ENCODE results near the gene GPR21. TPM values are rescaled to one million over a fixed set of nuclear protein-coding genes. Genes with fewer than 3 reads are reported as not detected.

GPR21 gene
- total and polyA plus RNA-seq, 2 experiments from 2014 or later = 0.90 TPM; not detected in 1

GRCh38 chr9:123063177-123063598, 29.7 kb downstream of the GPR21 start:
- Histone ChIP-seq H3K4me3 (no peak overlapping the region), H3K27me3 (ENCODE audit: insufficient read depth) (no peaks in the 10 kb centered on the region), H3K27ac (ENCODE audit: low read depth) (no peak overlapping the region), H3K79me2 (replicated peaks; ENCODE audit: insufficient read depth) (no peaks in the 10 kb centered on the region), H3K9me2 (ENCODE audit: insufficient read depth) (no peaks in the 10 kb centered on the region), H3K36me3 (ENCODE audit: insufficient read depth) (peaks cover 19% of the 10 kb centered on the region), H4K20me1 (replicated peaks; ENCODE audit: insufficient read depth) (no peaks in the 10 kb centered on the region; the same call in 1 of the 2 replicates), H3K4me1 (ENCODE audit: insufficient read depth) (peaks cover 10% of the 10 kb centered on the region; the same call in 1 of the 2 replicates), H2AFZ (no peak overlapping the region), H3F3A (replicated peaks; ENCODE audit: low read depth) (no peaks in the 10 kb centered on the region), H3K4me2 (no peak overlapping the region)
- Mint-ChIP-seq H3K9me3 (no peaks in the 10 kb centered on the region), H3K27me3 (ENCODE audit: insufficient read depth, low read depth, poor library complexity) (peaks cover 2% of the 10 kb centered on the region), H3K4me1 (peaks cover 4% of the 10 kb centered on the region), H3K27ac (no peak overlapping the region), H3K4me3 (no peak overlapping the region), H3K36me3 (ENCODE audit: low read depth) (peaks cover 30% of the 10 kb centered on the region)
- ATAC-seq (no peak), DNase-seq (ENCODE audit: low spot score) (no peak)
- TF ChIP-seq EZH2 (IDR thresholded peaks at IDR 0.05; ENCODE audit: low read depth, unreplicated experiment) (no peak), CREB1 (CRISPR knock-in tag; IDR thresholded peaks at IDR 0.05; ENCODE audit: low read depth) (no peak), ZNF331 (CRISPR knock-in tag; IDR thresholded peaks at IDR 0.05; ENCODE audit: low read depth) (no peak), EZH2phosphoT487 (IDR thresholded peaks at IDR 0.05; ENCODE audit: unreplicated experiment) (no peak), REST (IDR thresholded peaks at IDR 0.05; ENCODE audit: unreplicated experiment) (no peak), JUNB (IDR thresholded peaks at IDR 0.05; ENCODE audit: unreplicated experiment) (no peak), POLR2AphosphoS5 (IDR thresholded peaks at IDR 0.05; ENCODE audit: low read depth) (no peak), NANOG (IDR thresholded peaks at IDR 0.05; ENCODE audit: borderline replicate concordance) (no peak)
- TF ChIP-seq, protein P1, sequence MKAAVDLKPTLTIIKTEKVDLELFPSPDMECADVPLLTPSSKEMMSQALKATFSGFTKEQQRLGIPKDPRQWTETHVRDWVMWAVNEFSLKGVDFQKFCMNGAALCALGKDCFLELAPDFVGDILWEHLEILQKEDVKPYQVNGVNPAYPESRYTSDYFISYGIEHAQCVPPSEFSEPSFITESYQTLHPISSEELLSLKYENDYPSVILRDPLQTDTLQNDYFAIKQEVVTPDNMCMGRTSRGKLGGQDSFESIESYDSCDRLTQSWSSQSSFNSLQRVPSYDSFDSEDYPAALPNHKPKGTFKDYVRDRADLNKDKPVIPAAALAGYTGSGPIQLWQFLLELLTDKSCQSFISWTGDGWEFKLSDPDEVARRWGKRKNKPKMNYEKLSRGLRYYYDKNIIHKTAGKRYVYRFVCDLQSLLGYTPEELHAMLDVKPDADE (IDR thresholded peaks at IDR 0.05) = no peak
- TF ChIP-seq, protein P2, sequence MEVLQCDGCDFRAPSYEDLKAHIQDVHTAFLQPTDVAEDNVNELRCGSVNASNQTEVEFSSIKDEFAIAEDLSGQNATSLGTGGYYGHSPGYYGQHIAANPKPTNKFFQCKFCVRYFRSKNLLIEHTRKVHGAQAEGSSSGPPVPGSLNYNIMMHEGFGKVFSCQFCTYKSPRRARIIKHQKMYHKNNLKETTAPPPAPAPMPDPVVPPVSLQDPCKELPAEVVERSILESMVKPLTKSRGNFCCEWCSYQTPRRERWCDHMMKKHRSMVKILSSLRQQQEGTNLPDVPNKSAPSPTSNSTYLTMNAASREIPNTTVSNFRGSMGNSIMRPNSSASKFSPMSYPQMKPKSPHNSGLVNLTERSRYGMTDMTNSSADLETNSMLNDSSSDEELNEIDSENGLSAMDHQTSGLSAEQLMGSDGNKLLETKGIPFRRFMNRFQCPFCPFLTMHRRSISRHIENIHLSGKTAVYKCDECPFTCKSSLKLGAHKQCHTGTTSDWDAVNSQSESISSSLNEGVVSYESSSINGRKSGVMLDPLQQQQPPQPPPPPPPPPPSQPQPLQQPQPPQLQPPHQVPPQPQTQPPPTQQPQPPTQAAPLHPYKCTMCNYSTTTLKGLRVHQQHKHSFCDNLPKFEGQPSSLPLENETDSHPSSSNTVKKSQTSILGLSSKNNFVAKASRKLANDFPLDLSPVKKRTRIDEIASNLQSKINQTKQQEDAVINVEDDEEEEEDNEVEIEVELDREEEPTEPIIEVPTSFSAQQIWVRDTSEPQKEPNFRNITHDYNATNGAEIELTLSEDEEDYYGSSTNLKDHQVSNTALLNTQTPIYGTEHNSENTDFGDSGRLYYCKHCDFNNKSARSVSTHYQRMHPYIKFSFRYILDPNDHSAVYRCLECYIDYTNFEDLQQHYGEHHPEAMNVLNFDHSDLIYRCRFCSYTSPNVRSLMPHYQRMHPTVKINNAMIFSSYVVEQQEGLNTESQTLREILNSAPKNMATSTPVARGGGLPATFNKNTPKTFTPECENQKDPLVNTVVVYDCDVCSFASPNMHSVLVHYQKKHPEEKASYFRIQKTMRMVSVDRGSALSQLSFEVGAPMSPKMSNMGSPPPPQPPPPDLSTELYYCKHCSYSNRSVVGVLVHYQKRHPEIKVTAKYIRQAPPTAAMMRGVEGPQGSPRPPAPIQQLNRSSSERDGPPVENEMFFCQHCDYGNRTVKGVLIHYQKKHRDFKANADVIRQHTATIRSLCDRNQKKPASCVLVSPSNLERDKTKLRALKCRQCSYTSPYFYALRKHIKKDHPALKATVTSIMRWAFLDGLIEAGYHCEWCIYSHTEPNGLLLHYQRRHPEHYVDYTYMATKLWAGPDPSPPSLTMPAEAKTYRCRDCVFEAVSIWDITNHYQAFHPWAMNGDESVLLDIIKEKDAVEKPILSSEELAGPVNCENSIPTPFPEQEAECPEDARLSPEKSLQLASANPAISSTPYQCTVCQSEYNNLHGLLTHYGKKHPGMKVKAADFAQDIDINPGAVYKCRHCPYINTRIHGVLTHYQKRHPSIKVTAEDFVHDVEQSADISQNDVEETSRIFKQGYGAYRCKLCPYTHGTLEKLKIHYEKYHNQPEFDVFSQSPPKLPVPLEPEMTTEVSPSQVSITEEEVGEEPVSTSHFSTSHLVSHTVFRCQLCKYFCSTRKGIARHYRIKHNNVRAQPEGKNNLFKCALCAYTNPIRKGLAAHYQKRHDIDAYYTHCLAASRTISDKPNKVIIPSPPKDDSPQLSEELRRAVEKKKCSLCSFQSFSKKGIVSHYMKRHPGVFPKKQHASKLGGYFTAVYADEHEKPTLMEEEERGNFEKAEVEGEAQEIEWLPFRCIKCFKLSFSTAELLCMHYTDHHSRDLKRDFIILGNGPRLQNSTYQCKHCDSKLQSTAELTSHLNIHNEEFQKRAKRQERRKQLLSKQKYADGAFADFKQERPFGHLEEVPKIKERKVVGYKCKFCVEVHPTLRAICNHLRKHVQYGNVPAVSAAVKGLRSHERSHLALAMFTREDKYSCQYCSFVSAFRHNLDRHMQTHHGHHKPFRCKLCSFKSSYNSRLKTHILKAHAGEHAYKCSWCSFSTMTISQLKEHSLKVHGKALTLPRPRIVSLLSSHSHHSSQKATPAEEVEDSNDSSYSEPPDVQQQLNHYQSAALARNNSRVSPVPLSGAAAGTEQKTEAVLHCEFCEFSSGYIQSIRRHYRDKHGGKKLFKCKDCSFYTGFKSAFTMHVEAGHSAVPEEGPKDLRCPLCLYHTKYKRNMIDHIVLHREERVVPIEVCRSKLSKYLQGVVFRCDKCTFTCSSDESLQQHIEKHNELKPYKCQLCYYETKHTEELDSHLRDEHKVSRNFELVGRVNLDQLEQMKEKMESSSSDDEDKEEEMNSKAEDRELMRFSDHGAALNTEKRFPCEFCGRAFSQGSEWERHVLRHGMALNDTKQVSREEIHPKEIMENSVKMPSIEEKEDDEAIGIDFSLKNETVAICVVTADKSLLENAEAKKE (CRISPR knock-in tag; IDR thresholded peaks at IDR 0.05) = no peak
- TF ChIP-seq, protein P3, sequence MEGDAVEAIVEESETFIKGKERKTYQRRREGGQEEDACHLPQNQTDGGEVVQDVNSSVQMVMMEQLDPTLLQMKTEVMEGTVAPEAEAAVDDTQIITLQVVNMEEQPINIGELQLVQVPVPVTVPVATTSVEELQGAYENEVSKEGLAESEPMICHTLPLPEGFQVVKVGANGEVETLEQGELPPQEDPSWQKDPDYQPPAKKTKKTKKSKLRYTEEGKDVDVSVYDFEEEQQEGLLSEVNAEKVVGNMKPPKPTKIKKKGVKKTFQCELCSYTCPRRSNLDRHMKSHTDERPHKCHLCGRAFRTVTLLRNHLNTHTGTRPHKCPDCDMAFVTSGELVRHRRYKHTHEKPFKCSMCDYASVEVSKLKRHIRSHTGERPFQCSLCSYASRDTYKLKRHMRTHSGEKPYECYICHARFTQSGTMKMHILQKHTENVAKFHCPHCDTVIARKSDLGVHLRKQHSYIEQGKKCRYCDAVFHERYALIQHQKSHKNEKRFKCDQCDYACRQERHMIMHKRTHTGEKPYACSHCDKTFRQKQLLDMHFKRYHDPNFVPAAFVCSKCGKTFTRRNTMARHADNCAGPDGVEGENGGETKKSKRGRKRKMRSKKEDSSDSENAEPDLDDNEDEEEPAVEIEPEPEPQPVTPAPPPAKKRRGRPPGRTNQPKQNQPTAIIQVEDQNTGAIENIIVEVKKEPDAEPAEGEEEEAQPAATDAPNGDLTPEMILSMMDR (conservative IDR thresholded peaks at IDR 0.05; ENCODE audit: low read depth in 2 of 2) = no peak
